ENCODE results near the gene TCN1.

DNA sequence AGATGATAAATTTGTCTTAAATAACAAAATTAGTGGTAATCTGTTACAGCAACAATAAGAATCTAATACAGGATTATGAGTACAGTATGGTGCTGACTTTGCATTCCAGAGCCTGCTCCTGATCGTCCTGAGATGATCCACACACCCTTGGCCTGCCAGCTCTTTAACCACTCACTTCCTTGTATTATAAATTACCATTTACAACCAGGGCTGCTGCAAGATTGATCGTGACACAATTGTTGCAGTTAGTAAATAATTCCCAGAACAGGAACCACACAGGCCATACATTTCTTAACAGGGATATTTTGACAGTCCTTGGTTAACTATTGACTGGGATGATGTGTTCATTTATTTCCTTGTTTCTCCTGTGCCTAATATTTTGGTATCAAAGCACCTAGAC lies 17.2 kb downstream of the TCN1 start:
- TF ChIP-seq, protein P1, sequence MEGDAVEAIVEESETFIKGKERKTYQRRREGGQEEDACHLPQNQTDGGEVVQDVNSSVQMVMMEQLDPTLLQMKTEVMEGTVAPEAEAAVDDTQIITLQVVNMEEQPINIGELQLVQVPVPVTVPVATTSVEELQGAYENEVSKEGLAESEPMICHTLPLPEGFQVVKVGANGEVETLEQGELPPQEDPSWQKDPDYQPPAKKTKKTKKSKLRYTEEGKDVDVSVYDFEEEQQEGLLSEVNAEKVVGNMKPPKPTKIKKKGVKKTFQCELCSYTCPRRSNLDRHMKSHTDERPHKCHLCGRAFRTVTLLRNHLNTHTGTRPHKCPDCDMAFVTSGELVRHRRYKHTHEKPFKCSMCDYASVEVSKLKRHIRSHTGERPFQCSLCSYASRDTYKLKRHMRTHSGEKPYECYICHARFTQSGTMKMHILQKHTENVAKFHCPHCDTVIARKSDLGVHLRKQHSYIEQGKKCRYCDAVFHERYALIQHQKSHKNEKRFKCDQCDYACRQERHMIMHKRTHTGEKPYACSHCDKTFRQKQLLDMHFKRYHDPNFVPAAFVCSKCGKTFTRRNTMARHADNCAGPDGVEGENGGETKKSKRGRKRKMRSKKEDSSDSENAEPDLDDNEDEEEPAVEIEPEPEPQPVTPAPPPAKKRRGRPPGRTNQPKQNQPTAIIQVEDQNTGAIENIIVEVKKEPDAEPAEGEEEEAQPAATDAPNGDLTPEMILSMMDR (IDR thresholded peaks at IDR 0.05; ENCODE audit: insufficient read depth, low read length), result no peak
- no peak for TF ChIP-seq POLR2AphosphoS5 (IDR thresholded peaks at IDR 0.05; ENCODE audit: low read depth)
- TF ChIP-seq, protein P2, sequence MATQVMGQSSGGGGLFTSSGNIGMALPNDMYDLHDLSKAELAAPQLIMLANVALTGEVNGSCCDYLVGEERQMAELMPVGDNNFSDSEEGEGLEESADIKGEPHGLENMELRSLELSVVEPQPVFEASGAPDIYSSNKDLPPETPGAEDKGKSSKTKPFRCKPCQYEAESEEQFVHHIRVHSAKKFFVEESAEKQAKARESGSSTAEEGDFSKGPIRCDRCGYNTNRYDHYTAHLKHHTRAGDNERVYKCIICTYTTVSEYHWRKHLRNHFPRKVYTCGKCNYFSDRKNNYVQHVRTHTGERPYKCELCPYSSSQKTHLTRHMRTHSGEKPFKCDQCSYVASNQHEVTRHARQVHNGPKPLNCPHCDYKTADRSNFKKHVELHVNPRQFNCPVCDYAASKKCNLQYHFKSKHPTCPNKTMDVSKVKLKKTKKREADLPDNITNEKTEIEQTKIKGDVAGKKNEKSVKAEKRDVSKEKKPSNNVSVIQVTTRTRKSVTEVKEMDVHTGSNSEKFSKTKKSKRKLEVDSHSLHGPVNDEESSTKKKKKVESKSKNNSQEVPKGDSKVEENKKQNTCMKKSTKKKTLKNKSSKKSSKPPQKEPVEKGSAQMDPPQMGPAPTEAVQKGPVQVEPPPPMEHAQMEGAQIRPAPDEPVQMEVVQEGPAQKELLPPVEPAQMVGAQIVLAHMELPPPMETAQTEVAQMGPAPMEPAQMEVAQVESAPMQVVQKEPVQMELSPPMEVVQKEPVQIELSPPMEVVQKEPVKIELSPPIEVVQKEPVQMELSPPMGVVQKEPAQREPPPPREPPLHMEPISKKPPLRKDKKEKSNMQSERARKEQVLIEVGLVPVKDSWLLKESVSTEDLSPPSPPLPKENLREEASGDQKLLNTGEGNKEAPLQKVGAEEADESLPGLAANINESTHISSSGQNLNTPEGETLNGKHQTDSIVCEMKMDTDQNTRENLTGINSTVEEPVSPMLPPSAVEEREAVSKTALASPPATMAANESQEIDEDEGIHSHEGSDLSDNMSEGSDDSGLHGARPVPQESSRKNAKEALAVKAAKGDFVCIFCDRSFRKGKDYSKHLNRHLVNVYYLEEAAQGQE (IDR thresholded peaks at IDR 0.05; ENCODE audit: insufficient replicate concordance, low read depth), result no peak
